LNCaP clone FGC (cell line): ENCODE data around the gene EVC.

Experiments
- DNase-seq: peaks from one replicate; pipeline ENCODE4 v3.0.0-alpha.2; 2011; ENCODE audit warnings: low read depth
- H3K4me3 ChIP-seq: 2 replicates; pipeline ENCODE4 v1.5.1; 2011; ENCODE audit warnings: mild to moderate bottlenecking, low read depth, low read length, control low read depth
- TF ChIP-seq, protein P1 (sequence below): IDR thresholded peaks from 2 replicates; pipeline ENCODE4 v1.5.1; 2012; ENCODE audit warnings: mild to moderate bottlenecking; ENCODE audit not compliant: control insufficient read depth, insufficient read depth; ENCODE audit errors: extremely low read depth

Gene EVC

DNA sequence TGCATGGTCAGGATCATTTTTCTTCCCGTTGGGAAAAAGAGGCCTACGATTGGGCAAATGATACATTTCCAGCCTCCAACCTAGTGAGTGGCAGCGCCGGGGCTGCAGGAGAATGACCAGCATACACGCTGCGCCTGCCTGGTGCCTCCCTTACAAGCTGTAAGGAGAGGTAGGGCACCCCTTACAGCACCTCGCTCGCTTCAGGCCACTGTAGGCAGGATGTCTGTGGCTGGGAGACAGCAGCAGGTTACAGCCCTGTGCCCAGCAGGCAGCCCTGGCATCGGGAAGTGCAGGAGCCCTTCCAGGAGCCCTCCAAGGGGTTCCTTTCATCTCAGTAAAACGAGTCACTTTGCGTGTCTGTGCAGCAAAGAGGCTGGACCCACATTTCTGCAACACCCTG, 88.4 kb downstream of the EVC start:
- no peak overlapping the region for H3K4me3 ChIP-seq
- TF ChIP-seq, protein P1, sequence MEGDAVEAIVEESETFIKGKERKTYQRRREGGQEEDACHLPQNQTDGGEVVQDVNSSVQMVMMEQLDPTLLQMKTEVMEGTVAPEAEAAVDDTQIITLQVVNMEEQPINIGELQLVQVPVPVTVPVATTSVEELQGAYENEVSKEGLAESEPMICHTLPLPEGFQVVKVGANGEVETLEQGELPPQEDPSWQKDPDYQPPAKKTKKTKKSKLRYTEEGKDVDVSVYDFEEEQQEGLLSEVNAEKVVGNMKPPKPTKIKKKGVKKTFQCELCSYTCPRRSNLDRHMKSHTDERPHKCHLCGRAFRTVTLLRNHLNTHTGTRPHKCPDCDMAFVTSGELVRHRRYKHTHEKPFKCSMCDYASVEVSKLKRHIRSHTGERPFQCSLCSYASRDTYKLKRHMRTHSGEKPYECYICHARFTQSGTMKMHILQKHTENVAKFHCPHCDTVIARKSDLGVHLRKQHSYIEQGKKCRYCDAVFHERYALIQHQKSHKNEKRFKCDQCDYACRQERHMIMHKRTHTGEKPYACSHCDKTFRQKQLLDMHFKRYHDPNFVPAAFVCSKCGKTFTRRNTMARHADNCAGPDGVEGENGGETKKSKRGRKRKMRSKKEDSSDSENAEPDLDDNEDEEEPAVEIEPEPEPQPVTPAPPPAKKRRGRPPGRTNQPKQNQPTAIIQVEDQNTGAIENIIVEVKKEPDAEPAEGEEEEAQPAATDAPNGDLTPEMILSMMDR: no peak
- no peak for DNase-seq

DNA sequence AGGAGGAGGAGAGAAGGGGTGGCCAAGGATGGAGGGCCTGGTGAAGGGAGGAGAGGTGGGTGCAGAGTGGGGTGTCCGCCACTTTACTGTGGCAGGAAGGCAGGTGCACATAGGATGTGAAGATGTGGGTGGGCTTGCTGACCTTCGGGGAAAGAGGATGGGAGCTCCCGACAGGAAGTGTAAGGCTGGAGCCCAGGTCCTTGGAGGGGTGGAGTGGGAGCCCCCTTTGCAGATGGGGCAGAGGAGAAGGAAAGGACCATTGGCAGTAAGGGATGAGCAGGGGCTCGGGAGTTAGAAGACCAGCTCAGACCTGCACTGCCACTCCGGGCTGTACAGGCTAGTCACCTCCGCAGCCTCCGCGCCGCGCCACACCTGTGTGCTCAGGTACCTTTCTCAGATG, 89.5 kb downstream of the EVC start:
- TF ChIP-seq, protein P1: no peak
- DNase-seq: no peak
- H3K4me3 ChIP-seq: no peak overlapping the region

DNA sequence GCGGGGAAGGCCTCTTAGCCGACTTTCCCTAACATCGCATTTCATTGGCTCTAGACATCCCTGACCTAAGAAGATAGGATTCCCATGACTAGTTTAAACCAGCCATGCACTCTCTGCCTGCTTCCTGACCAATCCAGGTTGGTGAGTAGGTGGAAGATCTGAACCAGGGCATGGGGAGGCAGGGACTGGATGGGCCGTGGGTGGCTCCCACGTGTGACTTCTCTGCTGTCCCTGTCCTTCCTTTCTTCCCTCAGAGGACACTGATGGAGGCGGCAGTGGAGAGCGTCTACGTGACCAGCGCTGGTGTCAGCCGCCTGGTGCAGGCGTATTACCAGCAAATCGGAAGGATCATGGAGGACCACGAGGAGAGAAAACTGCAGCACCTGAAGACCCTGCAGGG, 90.7 kb downstream of the EVC start:
- TF ChIP-seq, protein P1: no peak
- DNase-seq: no peak
- H3K4me3 ChIP-seq: no peak overlapping the region

DNA sequence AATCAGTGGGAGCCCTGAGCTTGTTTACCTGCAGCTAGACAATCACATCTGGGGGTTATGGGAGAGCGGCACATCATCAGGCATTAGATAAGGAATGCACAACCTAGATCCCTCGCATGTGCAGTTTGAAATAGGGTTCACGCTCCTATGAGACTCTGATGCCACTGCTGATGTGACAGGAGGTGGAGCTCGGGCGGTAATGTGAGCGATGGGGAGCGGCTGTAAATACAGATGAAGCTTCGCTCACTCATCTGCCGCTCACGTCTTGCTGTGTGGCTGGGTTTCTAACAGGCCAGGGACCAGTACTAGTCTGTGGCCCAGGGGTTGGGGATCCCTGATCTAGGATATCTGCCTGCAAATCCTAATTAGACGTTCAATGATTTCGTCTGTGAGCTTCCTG, 91.6 kb downstream of the EVC start:
- DNase-seq: no peak
- H3K4me3 ChIP-seq: no peak overlapping the region
- TF ChIP-seq, protein P1: no peak

- no peak overlapping the region for H3K4me3 ChIP-seq
- no peak for DNase-seq
- TF ChIP-seq, protein P1: peak; percentile 32; the same call in 1 of the 2 replicates
Observed at GRCh38 chr4:5804656-5805055, 93.7 kb downstream of the EVC start.

- TF ChIP-seq, protein P1: no peak
- no peak for DNase-seq
- H3K4me3 ChIP-seq: no peak overlapping the region
Observed at GRCh38 chr4:5805270-5805669, 94.3 kb downstream of the EVC start.

GRCh38 chr4:5808081-5808741, 97.2 kb downstream of the EVC start:
- DNase-seq: no peak
- no peak overlapping the region for H3K4me3 ChIP-seq
- TF ChIP-seq, protein P1: no peak
